Peyer's patch (tissue), 4 donors: Measurements from ENCODE around the gene SLC12A6.

ENCODE experiments used
- CTCF ChIP-seq, 6 experiments: fragments of 450-650 bp in 4 of 6; fragments of 200-600 bp in 2 of 6; sonication (generic) in 1 of 6; IDR thresholded peaks; one replicate each; pipeline ENCODE4 v1.5.1; 2017 to 2019; ENCODE audit warnings: antibody characterized with exemption in 6 of 6, mild to moderate bottlenecking in 3 of 6, moderate library complexity in 1 of 6
- POLR2A ChIP-seq, 2 donors: fragments of 450-650 bp; IDR thresholded peaks; one replicate each; pipeline ENCODE4 v1.5.1; 2017; ENCODE audit warnings: antibody characterized with exemption in 2 of 2, mild to moderate bottlenecking in 2 of 2, moderate library complexity in 2 of 2

GRCh38 chr15:34314491-34315490, 22.8 kb downstream of the SLC12A6 start:
- TF ChIP-seq POLR2A (IDR thresholded peaks at IDR 0.05) (no peak), CTCF (IDR thresholded peaks at IDR 0.05) (no peak)
